Suppressor macrophage treated with lipopolysaccharide for 4 hours (primary cell): Measurements from ENCODE around the gene CACNA2D4.

Experiments used
- DNase-seq: peaks from one replicate; pipeline ENCODE4 v3.0.0-alpha.2; 2020

Gene CACNA2D4

DNA sequence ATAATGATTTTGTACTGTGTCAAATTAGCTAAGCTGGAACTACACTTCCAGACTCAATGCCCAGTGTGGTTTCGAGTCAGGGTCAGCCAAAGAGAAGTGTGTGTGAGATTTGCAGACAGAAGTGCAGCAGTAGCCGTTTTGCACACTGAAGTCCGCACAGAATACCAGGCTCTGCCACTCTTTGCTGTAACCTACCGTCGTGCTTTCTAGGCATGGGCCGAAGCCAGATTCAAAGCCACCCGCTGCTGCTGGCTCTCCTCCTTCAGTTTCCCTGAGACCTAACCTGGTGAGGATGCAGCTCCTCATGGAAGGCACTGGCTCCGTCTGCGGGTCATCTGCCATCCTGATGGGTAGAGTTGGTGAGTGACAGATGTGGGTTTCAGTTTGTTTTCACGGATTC is 49.3 kb downstream of the CACNA2D4 start:
- no peak for DNase-seq

DNA sequence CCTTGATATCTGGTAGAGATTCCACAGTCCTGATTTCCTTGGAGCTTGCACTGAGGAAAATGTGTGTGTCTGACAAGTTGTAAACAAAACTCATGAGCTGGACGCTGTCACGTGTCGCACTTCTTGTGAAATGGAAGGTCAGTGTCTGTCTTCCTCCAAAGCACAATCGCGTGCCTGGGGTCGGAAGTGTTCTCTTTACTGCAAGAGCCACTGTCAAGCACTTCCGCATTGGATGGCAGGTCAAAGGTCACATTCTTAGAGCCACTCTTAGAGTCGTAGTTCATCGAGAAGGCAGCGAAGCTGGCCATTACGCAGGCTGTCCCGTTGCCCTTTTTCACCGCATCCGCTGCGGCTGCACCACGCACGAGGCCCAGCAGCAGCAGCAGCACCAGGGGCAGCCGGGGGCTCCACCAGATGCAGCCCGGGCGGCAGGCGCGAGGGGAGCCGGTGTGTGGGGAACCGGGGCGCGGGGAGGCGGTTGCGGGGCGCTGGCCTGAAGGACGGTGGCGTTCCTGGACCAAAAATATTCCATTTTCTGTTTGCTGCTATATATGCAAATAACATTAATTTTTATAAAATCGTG is 53.1 kb downstream of the CACNA2D4 start:
- no peak for DNase-seq

DNA sequence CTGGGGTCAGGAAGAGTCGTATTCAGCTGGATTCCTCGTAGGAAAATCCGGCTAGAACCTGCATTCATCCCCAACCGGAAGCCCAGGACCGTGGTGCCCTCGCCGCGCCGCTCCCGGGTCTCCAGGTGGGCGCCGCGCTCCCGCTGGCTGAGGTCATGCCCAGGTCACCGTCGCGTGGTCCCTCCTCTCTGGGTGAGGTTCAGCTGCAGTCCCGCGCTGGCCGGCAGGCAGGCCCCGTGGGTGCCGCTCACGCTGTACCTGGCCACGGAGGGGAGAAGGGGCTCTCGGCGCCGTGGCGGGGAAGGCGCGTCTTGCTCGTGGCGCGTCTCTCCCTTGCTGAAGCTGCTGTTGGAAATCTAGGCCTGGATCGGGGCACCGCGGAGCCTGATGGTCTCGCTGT is 53.6 kb downstream of the CACNA2D4 start:
- no peak for DNase-seq

DNA sequence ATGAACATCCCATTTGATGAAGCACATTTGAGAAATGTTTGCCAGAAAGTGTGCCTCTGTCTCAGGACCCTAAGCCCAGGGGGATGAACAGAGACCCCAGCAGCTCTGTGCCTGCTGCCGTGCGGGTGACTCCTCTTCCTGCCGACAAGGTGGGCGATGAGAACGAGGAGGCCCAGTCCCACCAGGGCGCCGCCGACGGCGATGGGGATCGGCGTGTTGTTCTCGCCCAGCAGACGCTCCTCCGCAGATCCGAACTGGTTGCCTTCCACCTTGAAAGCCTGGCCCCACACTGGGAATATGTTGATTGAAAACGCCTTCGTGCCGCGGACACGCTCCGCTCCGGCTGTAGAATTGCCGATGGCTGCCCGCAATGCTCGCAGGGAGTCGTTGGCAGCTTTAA is 54.0 kb downstream of the CACNA2D4 start:
- DNase-seq, result no peak

DNA sequence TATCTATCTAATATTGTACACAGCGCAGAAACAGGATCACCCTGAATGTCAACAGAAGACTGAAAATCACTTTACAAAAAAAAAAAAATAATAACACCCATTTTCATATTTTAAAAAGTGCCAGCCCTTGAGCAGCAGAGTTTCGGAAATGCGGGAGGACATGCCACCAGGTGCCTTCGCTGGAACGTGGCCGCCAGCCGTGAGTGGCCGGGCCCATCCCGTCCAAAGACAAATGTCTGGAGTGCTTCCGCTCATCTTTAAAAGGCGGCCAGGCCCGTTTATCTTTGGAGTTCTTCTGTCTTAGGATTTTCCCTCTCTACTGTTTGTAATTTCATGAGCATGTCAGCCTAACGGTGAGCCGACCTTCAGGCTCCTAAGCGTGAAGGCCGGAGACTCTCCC is 54.6 kb downstream of the CACNA2D4 start:
- no peak for DNase-seq

DNA sequence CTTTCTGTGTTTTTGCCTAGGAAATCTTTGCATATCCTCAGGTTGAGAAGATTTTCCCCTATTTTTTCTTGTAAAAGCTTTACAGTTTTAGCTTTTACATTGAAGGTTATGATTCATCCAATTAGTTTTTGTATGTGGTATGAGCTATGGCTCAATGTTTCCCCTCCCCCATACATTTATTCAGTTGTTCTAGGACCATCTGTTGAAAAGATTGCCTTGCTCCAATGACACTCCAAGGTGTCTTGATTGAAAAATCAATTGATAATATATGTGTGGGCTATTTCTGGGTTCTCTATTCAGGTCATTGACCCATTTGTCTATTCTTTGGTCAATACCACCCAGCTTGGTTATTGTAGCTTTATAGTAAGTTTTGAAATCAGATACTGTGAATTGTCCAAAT is 55.5 kb downstream of the CACNA2D4 start:
- no peak for DNase-seq

DNA sequence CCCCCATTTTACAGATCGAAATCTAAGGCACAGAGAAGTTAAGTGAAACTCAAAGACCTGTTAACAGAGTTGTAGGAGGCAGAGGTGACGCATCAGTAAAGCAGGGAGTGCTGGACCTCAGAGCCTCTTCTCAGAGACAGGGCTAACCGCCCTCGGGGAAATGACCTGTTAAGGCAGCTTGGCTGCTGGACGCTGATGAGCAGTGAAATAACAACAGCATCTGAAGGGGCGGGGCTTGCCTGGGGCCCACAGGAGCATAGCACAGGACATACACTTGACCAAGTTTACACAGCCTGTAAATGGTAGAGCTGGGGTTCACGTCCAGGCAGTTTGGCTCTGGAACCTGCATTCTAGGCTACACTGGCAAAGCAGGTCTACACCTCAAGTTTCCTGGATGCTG is 58.8 kb downstream of the CACNA2D4 start:
- DNase-seq, result no peak

DNA sequence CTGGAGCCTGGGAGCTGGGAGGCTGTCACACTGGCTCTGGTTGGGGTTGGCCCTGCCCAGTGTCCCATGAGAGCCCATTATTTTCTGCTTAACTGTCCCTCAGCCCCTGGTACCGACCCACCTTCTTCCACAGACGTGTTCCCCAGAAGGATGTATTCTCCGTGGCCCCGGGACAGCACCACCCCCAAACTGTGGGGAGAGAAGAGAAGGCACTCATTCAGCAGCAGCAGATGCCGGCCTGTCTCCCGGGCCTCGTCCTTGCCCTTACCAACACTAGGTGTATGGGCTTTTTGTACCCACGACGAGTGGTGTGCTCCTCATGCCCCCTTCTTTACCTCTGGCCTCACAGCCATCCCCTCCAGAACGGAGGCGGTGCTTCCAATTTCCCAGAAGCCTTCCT is 60.0 kb downstream of the CACNA2D4 start:
- DNase-seq, result no peak

DNA sequence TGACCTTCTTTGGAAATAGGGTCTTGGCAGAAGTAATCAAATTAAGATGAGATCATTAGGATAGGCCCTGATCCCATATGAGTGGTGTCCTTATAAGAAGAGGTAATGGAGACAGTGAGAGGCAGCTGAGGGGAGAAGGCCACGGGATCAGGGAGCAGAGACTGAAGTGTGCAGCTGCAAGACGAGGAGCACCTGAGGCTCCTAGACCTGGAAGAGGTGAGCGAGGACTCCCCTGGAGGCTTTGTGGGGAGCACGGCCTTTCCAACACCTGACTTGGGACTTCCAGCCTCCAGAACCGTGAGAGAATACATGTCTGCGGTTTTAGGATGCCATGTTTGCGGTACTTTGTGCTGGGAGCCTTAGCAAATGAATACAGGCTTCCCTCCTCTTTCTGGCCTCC is 60.6 kb downstream of the CACNA2D4 start:
- DNase-seq, result no peak

DNA sequence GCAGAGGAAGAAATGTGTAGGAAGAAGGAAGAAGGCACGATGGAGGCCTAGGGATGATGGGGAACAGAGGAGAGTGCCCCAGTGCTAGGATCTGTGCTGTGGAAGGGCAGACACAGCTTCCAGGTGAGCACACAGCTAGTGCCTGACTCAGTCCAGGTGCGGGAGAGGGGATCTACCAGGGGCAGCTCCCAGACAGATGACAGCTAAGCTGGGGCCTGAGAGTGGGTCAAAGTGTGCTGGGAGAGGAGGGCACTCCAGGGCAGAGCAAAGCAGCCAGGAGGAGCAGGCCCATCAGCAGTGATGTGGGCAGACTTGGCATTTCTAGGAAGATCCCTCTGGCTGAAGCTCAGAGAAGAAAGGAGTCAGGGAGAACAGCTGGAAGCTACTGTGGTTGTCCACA is 61.4 kb downstream of the CACNA2D4 start:
- no peak for DNase-seq

DNA sequence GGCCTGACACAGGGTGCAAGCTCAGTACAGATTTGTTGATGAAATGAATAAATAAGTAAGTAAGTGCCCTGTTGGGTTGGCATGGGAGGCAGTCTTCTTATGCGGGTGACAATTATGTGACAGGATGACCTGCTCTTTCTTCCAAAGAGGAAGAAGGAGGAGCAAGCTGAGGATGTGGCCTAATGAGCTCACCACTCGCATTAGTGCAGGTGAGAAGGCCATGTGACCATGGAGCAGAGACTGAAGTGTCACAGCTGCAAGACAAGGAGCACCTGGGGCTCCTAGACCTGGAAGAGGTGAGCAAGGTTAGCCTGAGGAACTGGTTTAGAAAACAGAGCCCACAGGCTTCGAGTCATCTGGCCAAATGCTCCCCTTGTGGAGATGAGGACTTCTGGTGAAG is 63.2 kb downstream of the CACNA2D4 start:
- no peak for DNase-seq

DNA sequence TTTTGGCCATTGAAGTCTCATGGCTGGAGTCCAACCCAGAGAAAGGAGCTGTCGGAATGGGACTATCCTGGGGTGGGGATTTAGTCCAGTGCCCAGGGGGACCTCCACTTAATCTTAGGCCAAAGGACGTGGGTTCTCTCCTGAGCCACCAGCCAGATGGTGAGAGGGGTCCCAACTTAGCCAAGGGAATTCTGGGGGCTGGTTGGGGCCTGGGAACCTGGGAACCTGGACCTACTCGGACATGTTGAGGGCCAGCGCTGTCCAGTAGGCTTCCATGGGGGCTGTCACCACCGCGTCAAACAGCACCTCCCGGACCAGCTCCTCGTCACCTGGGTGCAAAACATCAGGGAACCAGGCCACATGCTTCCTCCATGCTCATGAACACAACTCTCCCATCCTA is 64.7 kb downstream of the CACNA2D4 start:
- DNase-seq, result no peak

DNA sequence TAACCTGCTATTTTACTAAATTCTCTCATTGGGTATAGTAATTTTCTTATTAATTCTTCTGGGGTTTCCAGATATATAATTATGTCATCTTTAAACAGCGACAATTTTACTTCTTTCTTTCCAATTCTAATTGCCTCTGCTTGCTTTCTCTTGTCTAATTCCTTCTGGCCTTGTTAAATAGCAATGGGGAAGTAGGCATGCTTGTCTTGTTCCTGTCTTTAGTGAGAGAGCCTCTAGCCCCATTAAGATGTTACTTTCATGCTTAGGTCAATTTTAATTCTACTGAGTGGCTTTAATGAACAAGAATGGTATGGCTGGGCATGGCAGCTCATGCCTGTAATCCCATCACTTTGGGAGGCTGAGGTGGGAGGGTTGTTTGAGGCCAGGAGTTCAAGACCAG is 66.4 kb downstream of the CACNA2D4 start:
- DNase-seq, result no peak

DNA sequence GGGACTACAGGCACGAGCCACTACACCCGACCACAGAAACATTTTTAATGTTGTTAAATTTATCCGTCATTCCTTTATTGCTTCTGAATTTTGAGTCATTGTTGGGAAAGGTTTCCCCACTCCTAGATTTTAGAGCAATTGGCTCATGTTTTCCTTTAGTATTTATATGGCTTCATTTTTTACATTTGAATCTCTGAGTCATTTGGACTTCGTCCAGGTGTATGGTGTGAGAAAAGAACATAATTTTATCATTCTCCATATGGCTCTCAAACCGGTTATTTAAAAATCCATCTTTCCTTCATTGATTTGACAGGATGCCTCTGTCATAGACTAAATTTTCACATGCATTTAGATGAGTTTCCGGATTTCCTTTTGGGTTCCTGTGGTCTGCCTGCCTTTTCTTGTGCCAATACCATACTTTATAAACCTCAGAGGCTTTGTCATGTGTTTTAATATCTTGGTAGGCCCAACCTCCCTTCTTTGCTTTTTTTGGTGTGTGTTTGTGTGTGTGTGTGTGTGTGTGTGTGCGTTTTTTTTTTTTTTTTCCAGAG is 67.2 kb downstream of the CACNA2D4 start:
- no peak for DNase-seq

DNA sequence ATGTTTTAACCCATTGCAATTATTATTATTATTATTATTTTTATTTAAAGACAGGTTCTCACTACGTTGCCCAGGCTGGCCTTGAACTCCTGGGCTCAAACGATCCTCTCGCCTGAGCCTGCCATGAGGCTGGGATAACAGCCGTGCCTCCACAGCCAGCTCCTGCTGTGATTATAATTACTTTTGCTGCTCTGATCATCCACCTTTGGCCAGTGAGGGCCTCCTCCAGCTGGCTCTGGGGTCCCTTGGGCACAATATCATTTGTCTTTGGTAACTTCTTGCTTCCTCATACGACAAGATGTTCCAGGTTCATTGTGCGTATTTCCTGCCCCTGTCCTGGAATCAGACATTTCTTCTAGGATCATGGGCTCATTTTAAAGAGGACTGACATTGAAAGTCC is 69.7 kb downstream of the CACNA2D4 start:
- DNase-seq, result no peak

DNA sequence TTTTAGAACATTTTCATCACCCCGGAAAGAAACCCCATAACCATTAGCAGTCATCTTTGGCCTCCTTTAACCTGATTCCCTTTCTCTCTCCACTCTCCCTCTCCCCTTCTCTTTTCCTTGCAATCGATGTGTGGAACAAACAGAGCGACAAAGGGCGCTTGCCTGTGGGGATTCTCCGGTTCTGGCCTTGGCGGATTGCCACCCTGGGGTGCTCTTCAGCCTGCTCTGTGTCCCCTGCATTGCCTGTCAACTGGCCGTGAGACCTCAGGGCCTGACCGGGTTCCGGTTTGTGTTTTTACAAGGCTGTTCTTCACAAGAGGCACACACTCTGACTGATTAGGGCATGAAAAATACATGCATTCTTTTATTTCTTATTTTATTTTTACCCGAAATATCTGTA is 70.3 kb downstream of the CACNA2D4 start:
- DNase-seq, result no peak

DNA sequence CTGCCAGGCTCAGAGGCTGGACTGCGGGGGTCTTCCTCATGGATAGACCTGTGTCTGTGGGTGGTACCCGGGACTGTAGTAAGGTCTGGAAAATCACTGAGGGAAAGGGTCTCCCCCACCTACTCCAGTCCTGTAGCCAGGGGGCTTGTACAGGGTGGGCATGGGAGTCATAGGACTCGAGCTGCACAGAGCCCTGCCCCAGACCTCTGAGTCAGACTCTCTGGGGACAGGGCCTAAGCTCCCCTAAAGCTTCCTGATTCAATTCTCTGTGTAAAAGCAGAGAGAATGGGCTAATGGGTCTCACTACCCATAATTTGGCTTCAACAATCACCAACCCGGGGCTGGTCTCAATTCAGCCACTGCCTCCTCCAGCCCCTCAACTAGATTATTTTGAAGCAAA is 71.0 kb downstream of the CACNA2D4 start:
- no peak for DNase-seq

DNA sequence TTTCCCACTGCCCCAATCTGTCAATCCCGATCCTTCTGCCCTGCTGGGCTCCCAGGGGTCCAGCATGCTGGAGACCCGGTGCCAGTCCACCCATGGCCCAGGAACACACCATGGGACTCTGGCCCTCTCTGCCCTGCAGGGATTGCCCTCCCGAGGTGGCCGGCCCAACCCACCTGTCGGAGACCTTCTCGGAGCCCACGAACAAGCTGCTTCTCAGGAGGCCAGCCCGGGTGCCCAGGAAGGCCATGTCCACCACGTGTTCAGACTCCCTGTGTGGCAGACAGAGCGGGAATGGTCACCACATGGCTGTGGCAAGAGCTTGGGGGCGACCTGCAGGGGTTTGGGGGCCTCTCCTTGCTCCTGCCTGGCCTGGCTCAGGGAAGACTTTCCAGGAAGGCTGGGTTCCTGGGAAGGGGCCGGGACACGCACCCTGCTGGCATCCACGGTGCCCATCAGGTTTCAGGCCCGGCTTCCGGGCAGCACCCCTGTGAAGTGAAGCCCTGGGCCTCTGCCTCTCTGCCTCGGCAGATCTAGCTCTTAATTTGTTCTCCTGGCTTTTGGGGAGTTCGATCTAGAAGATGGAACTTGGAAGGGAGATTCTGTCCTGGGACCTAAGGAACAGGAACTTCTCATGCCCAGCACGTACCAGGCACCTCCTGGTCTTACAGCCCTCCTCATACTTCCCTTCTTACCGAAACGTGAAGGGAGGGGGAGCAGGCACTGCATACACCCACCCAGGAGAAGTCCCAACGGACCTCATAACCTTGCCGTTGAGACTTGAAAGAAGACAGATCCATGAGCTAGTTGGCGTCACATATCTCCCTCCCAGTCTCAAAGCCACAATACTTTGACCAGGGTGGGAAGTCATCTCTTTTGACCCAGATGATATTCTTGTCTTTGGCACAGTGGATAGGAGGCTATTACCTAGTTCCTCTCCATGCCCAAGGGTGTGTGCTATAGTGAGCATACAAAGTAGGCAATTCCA is 71.7 kb downstream of the CACNA2D4 start:
- no peak for DNase-seq

DNA sequence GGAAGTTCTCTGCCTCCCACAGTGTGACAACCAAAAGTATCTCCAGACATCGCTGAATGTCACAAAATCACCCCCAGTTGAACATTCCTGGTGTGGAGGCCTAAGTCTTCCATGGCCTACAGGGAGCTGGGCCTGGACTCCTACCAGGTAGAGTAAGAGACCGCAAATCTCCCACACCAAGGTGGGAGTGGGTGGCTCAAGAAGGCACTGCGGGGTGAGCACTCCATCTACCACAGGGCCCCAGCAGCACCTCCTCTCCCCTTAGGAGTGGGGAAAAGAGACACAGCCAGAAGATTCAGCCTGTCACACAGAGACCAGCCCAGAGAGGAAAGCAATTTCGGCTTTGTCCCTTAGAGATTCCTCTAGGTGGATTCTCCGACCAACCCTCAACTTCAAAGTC is 72.6 kb downstream of the CACNA2D4 start:
- DNase-seq, result no peak

DNA sequence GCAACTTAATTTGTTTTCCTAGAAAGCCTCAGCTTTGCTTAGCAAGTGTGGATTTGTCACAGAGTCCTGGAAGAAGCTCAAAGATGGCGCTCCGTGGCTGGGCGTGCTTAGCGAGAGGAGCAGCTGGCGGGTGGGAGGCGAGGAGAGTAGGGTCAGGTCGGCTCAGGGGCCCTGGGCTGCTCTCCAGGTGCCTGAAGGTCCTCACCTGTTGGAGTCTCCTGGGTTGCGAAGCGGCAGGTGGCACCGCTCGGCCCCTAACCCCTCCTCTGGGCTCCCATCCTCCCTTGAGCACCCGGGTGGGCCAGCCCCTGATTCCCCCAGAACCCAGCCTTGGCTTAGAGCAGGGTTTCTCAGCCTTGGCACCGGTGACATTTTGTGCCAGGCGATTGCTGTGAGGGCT is 73.0 kb downstream of the CACNA2D4 start:
- no peak for DNase-seq

DNA sequence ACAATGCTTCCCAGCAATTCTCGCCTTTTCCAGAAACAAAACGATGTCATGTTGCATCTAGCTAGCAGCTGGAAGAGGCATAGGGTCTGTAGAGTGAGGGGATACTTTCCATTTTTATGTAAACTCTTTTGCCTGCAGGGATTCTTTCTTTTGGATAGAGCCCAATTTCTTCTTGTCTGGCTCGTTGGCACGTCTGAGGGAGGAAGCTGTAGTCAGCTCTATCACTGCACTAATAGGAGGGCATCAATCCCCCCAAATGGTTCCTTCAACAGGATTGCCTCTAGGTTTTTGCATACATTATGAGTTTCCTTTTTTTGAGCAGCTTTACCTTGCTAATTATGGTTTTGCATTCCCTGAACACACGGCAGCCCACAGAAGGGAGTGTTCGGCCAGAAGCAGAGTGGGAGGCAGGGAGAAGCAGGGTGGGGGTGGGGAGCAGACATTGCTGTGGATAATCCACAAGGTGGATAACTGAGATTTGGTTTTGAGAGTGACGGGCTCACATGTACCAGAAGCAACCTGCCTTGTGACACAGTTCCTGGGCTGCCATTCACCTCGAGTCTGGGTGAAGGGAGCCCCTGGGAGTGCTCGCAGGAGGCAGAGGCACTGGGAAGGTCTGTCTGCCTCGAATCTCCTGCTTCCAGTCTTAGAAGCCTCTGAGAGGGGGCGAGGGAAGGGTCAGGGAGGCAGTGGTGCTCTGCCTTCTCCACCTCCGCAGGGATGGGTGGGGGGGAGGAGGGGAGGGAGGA is 73.6 kb downstream of the CACNA2D4 start:
- no peak for DNase-seq

DNA sequence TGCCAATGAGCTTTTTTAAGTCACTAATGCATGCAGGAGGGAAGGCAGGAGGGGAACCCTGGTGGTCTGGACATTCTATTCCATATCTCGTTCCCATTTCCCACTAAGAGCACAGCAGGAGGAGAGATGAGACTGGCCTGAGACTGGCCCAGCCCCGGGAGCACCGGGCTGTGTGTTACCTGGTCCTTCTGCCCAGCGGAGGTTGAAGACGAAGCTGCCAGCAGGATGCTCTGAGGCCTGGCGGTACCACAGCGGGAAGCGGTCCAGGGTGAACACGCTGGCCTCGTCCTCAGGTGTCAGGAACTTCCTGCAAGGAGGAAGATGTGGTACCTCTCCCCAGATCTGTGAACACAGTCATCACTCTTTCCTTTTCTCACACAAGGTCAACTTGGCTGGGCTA is 74.2 kb downstream of the CACNA2D4 start:
- no peak for DNase-seq

DNA sequence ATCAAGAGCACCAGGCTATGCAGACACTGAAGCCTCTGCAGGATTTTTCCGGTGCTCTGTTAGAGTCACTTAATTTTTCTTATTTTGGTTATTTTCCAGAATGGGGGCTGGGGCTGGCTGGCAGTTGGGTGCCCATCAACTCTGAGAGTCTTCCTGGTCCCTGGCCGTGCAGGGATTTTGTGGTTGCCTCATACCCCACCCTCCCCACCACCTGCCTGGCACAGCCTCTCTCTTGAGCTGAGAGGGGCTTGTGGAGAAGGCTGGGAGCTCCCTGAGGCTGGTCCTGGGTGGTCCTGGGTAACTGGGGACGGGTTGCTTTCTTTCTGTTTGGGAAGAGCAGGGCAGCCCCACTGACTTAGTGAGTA is 74.8 kb downstream of the CACNA2D4 start:
- DNase-seq, result no peak
